Endothelial cell of umbilical vein (primary cell): ENCODE data around the gene SPDEF. TPM values are rescaled to one million over a fixed set of nuclear protein-coding genes. Genes with fewer than 3 reads are reported as not detected.

ENCODE experiments used
- BruUV-seq: library from RNA; stranded (reverse); fragments of 400-500 nt; replicated peaks from 2 replicates; lab custom pipeline; 2021; lab: Mats Ljungman, UMichigan
- CTCF ChIA-PET: fragments of 300-600, 350-600 bp; sonication (Branson Sonifier 250); formaldehyde crosslinking; loops from one replicate; lab custom pipeline; 2021; ENCODE audit warnings: antibody characterized with exemption, inconsistent platforms; lab: Charles Lee
- POLR2A ChIA-PET: fragments of 300-600, 350-600 bp; sonication (Branson Sonifier 250); formaldehyde crosslinking; loops from one replicate; lab custom pipeline; 2021; ENCODE audit warnings: antibody characterized with exemption, inconsistent platforms; lab: Charles Lee
- DNase-seq: peaks from one replicate; pipeline ENCODE4 v3.0.0-alpha.2; 2011; ENCODE audit warnings: low read depth, low spot score
- FAIRE-seq: peaks from 2 replicates; lab custom pipeline; 2011; peaks lifted over from hg19 to GRCh38; lab: Jason Lieb, UNC
- H2AFZ ChIP-seq: 2 replicates; pipeline ENCODE4 v1.6.0; 2012; ENCODE audit warnings: low read depth, low read length, control low read depth, inconsistent platforms
- H3K27ac ChIP-seq: 2 replicates; pipeline ENCODE4 v1.5.1; 2011; ENCODE audit warnings: low read depth, mild to moderate bottlenecking, control low read depth, low read length, moderate library complexity; ENCODE audit not compliant: insufficient read depth
- H3K27me3 ChIP-seq, 2 experiments: 2 replicates each; pipeline versions ENCODE4 v1.6.0 to v1.6.1; 2011; ENCODE audit warnings: low read length in 2 of 2, mixed read lengths in 1 of 2; ENCODE audit not compliant: control insufficient read depth in 2 of 2, insufficient read depth in 2 of 2
- H3K36me3 ChIP-seq, 2 experiments: 2 replicates in 1 of 2; 3 replicates in 1 of 2; pipeline ENCODE4 v1.5.1; 2011; ENCODE audit warnings: low read length in 2 of 2, mild to moderate bottlenecking in 1 of 2, moderate library complexity in 1 of 2; ENCODE audit not compliant: control insufficient read depth in 2 of 2, insufficient read depth in 2 of 2; ENCODE audit errors: extremely low read depth in 1 of 2
- H3K4me1 ChIP-seq: 3 replicates; pipeline ENCODE4 v1.5.1; 2011; ENCODE audit warnings: mild to moderate bottlenecking, low read length; ENCODE audit not compliant: control insufficient read depth, insufficient read depth; ENCODE audit errors: extremely low read depth
- H3K4me2 ChIP-seq: 2 replicates; pipeline ENCODE4 v1.6.1; 2011; ENCODE audit warnings: low read length, control low read depth, mixed read lengths; ENCODE audit not compliant: insufficient read depth
- H3K4me3 ChIP-seq, 3 experiments: fragments of 200-600 bp in 1 of 3; sonication (generic), shearing (Covaris generic) in 1 of 3; replicated peaks in 1 of 3; 2 replicates each; pipeline ENCODE4 v1.5.1; 2011 to 2016; ENCODE audit warnings: control low read depth in 3 of 3, low read length in 3 of 3, mild to moderate bottlenecking in 2 of 3, inconsistent platforms in 1 of 3, low read depth in 1 of 3, moderate library complexity in 1 of 3; ENCODE audit not compliant: insufficient read depth in 1 of 3
- H3K79me2 ChIP-seq: 2 replicates; pipeline ENCODE4 v1.6.0; 2012; ENCODE audit warnings: low read length, inconsistent platforms; ENCODE audit not compliant: control insufficient read depth, insufficient read depth
- H3K9ac ChIP-seq: replicated peaks from 2 replicates; pipeline ENCODE3; 2011; ENCODE audit warnings: low read length, control low read depth; ENCODE audit not compliant: insufficient read depth; ENCODE audit errors: extremely low read depth
- H3K9me1 ChIP-seq: replicated peaks from 3 replicates; pipeline ENCODE4 v1.6.0; 2011; ENCODE audit warnings: mild to moderate bottlenecking, low read length; ENCODE audit not compliant: control insufficient read depth, insufficient read depth; ENCODE audit errors: extremely low read depth
- H3K9me3 ChIP-seq: replicated peaks from 2 replicates; pipeline ENCODE4 v1.5.1; 2012; ENCODE audit warnings: low read length, inconsistent platforms; ENCODE audit not compliant: control insufficient read depth, insufficient read depth
- H4K20me1 ChIP-seq: replicated peaks from 2 replicates; pipeline ENCODE3; 2011; ENCODE audit warnings: mild to moderate bottlenecking, low read length; ENCODE audit not compliant: control insufficient read depth, insufficient read depth; ENCODE audit errors: extremely low read depth
- EZH2 ChIP-seq: IDR thresholded peaks from 2 replicates; pipeline ENCODE4 v1.6.1; 2012; ENCODE audit warnings: borderline replicate concordance, low read depth, mild to moderate bottlenecking, moderate library complexity, low read length, inconsistent platforms; ENCODE audit not compliant: severe bottlenecking
- FOS ChIP-seq: IDR thresholded peaks from 2 replicates; pipeline ENCODE4 v1.6.1; 2011; ENCODE audit warnings: mild to moderate bottlenecking, low read length, moderate library complexity, borderline replicate concordance; ENCODE audit not compliant: insufficient read depth
- GATA2 ChIP-seq: IDR thresholded peaks from 2 replicates; pipeline ENCODE4 v1.7.0; 2011; ENCODE audit warnings: low read depth, mild to moderate bottlenecking, moderate library complexity, mixed read lengths, low read length; ENCODE audit not compliant: insufficient read length, insufficient read depth
- JUN ChIP-seq: IDR thresholded peaks from 2 replicates; pipeline ENCODE4 v1.6.1; 2011; ENCODE audit warnings: borderline replicate concordance, low read depth; ENCODE audit not compliant: insufficient read length, insufficient read depth
- MYC ChIP-seq: IDR thresholded peaks from one replicate; pipeline ENCODE4 v1.6.1; 2011; ENCODE audit warnings: mild to moderate bottlenecking, low read depth, low read length
- POLR2A ChIP-seq: IDR thresholded peaks from 2 replicates; pipeline ENCODE4 v1.6.1; 2012; ENCODE audit warnings: low read depth, mild to moderate bottlenecking, control low read depth, low read length
- POLR2AphosphoS5 ChIP-seq: IDR thresholded peaks from 2 replicates; pipeline ENCODE4 v1.6.1; 2012; ENCODE audit warnings: low read depth, mild to moderate bottlenecking, control low read depth, low read length, moderate library complexity; ENCODE audit not compliant: insufficient read depth
- dilution Hi-C: fragments of 300-500 bp; cut with MboI; formaldehyde crosslinking; loops from one replicate; pipeline ENCODE4 v1.15.0; 2019; ENCODE audit warnings: low sequenced_read_pairs; ENCODE audit not compliant: extremely low pct_ligation_motif_present
- intact Hi-C: fragments of 100-400 bp; cut with micrococcal nuclease; formaldehyde crosslinking; loops from one replicate; pipeline ENCODE4 v1.10.0; 2022
- polyA plus RNA-seq, 4 experiments: library from polyadenylated mRNA; depleted of rRNA in 3 of 4; stranded (reverse) in 3 of 4; unstranded in 1 of 4; fragments of >200 nt; gene quantifications; 2 replicates each; pipeline versions ENCODE4 v1.2.1 to v1.2.3, GENCODE V29; 2011 to 2012; ENCODE audit warnings: missing spikeins in 1 of 4
- total RNA-seq: library from RNA; stranded (reverse); gene quantifications from 2 replicates; pipeline ENCODE4 v1.2.3, GENCODE V29; 2021
- TF ChIP-seq, protein P1 (sequence below): IDR thresholded peaks from 2 replicates; pipeline ENCODE4 v1.6.1; 2011; ENCODE audit not compliant: insufficient read depth, insufficient read length
- TF ChIP-seq, protein P2 (sequence below), 2 donors: IDR thresholded peaks; 1 replicate in 1 of 2; 2 replicates in 1 of 2; pipeline ENCODE4 v1.5.1; 2011; ENCODE audit warnings: low read length in 2 of 2, mild to moderate bottlenecking in 2 of 2, moderate library complexity in 2 of 2, control low read depth in 1 of 2, inconsistent platforms in 1 of 2, low read depth in 1 of 2; ENCODE audit not compliant: insufficient read depth in 1 of 2; ENCODE audit errors: extremely low read depth in 1 of 2

SPDEF gene
- total and polyA plus RNA-seq, 2 donors (not counting 3 experiments of a cell fraction or from before 2014, with no cell fraction given) = not detected

GRCh38 chr6:34516391-34517324 is 39.5 kb downstream of the SPDEF start:
- Histone ChIP-seq H3K36me3 (no peaks in the 10 kb centered on the region), H3K27me3 (peaks cover 15 to 18% of the 10 kb centered on the region in 2 experiments), H3K27ac (no peak overlapping the region), H4K20me1 (no peaks in the 10 kb centered on the region), H3K9ac (no peak overlapping the region), H3K9me1 (no peaks in the 10 kb centered on the region), H3K4me3 (no peak overlapping the region), H3K79me2 (no peaks in the 10 kb centered on the region), H3K9me3 (no peaks in the 10 kb centered on the region), H2AFZ (no peak overlapping the region), H3K4me1 (no peaks in the 10 kb centered on the region), H3K4me2 (no peak overlapping the region)
- TF ChIP-seq, protein P1, sequence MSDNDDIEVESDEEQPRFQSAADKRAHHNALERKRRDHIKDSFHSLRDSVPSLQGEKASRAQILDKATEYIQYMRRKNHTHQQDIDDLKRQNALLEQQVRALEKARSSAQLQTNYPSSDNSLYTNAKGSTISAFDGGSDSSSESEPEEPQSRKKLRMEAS = no peak
- TF ChIP-seq GATA2 (no peak), POLR2AphosphoS5 (no peak), MYC (no peak), EZH2 (no peak), JUN (no peak), POLR2A (no peak), FOS (no peak)
- TF ChIP-seq, protein P2, sequence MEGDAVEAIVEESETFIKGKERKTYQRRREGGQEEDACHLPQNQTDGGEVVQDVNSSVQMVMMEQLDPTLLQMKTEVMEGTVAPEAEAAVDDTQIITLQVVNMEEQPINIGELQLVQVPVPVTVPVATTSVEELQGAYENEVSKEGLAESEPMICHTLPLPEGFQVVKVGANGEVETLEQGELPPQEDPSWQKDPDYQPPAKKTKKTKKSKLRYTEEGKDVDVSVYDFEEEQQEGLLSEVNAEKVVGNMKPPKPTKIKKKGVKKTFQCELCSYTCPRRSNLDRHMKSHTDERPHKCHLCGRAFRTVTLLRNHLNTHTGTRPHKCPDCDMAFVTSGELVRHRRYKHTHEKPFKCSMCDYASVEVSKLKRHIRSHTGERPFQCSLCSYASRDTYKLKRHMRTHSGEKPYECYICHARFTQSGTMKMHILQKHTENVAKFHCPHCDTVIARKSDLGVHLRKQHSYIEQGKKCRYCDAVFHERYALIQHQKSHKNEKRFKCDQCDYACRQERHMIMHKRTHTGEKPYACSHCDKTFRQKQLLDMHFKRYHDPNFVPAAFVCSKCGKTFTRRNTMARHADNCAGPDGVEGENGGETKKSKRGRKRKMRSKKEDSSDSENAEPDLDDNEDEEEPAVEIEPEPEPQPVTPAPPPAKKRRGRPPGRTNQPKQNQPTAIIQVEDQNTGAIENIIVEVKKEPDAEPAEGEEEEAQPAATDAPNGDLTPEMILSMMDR (IDR thresholded peaks at IDR 0.05; ENCODE audit: extremely low read depth in 1 of 2, insufficient read depth in 1 of 2, low read depth in 1 of 2, low read length in 2 of 2) = no peak
- no TSS peak for BruUV-seq
- DNase-seq (no peak), FAIRE-seq (no peak)
- dilution Hi-C loops (no loop called here), intact Hi-C loops (no loop called here)
- ChIA-PET CTCF (interaction anchor here (0.6 to 1.9 kb wide), 4 partner anchors 10 to 93 kb away, joined by 3 to 5 read pairs (median 4); no protein-coding TSS in a partner anchor), POLR2A (no interaction called here)
